HG02610 (cell line): ENCODE results near the gene MUS81.

Experiments
- ATAC-seq: cut with Tn5 transposase; IDR thresholded peaks from one replicate; pipeline ENCODE4 v1.9.1; 2021; ENCODE audit warnings: mild to moderate bottlenecking, moderate library complexity; ENCODE audit not compliant: unreplicated experiment

MUS81 gene

GRCh38 chr11:65915101-65915820 is 55.0 kb downstream of the MUS81 start:
- no peak for ATAC-seq

GRCh38 chr11:65915821-65916251 is 55.6 kb downstream of the MUS81 start:
- ATAC-seq = no peak
